Endodermal cell (in vitro differentiated cells): ENCODE measurements around the gene LCN6. TPM values are rescaled to one million over a fixed set of nuclear protein-coding genes. Genes with fewer than 3 reads are reported as not detected.
A peak's percentile ranks its signal among the peaks of the same experiment; 100 is the strongest.
"Not testable (repeated sequence)": the region's sequence is repeated elsewhere in the genome, so short reads cannot be mapped to it uniquely, and the experiment has no call there.

ENCODE experiments used
- DNase-seq: peaks from one replicate; pipeline ENCODE4 v3.0.0-alpha.2; 2017
- H3K27ac ChIP-seq: 2 replicates; pipeline ENCODE4 v1.5.1; 2013; ENCODE audit warnings: mild to moderate bottlenecking, low read depth, low read length, moderate library complexity
- H3K27me3 ChIP-seq: 2 replicates; pipeline ENCODE4 v1.6.1; 2013; ENCODE audit warnings: mild to moderate bottlenecking, low read length, moderate library complexity; ENCODE audit not compliant: insufficient read depth, control insufficient read depth, poor library complexity, severe bottlenecking
- H3K36me3 ChIP-seq: 2 replicates; pipeline ENCODE4 v1.7.0; 2013; ENCODE audit warnings: mild to moderate bottlenecking, low read length, moderate library complexity; ENCODE audit not compliant: control insufficient read depth, insufficient read depth
- H3K4me1 ChIP-seq: one replicate; pipeline ENCODE4 v1.7.0; 2013; ENCODE audit warnings: low read length; ENCODE audit not compliant: control insufficient read depth, insufficient read depth
- H3K4me3 ChIP-seq: 2 replicates; pipeline ENCODE4 v1.5.1; 2013; ENCODE audit warnings: mild to moderate bottlenecking, low read length, moderate library complexity
- H3K9ac ChIP-seq: 2 replicates; pipeline ENCODE4 v1.6.1; 2013; ENCODE audit warnings: mild to moderate bottlenecking, low read length, moderate library complexity; ENCODE audit not compliant: poor library complexity, severe bottlenecking; ENCODE audit errors: extremely low read depth
- H3K9me3 ChIP-seq: 2 replicates; pipeline ENCODE4 v1.6.1; 2013; ENCODE audit warnings: mild to moderate bottlenecking, low read length, moderate library complexity; ENCODE audit not compliant: control insufficient read depth
- H3K27ac Mint-ChIP-seq: 2 replicates; pipeline ENCODE4 v1.8.0; 2020; ENCODE audit warnings: mixed read lengths
- H3K27me3 Mint-ChIP-seq: 2 replicates; pipeline ENCODE4 v1.8.0; 2021; ENCODE audit warnings: mild to moderate bottlenecking, mixed read lengths; ENCODE audit not compliant: insufficient read depth
- H3K36me3 Mint-ChIP-seq: 2 replicates; pipeline ENCODE4 v1.8.0; 2020; ENCODE audit warnings: low read depth, mixed read lengths
- H3K4me1 Mint-ChIP-seq: 2 replicates; pipeline ENCODE4 v1.8.0; 2020; ENCODE audit warnings: mixed read lengths
- H3K4me3 Mint-ChIP-seq: 2 replicates; pipeline ENCODE4 v1.8.0; 2020; ENCODE audit warnings: mild to moderate bottlenecking, moderate library complexity, mixed read lengths
- H3K9me3 Mint-ChIP-seq: 2 replicates; pipeline ENCODE4 v1.8.0; 2020; ENCODE audit warnings: mild to moderate bottlenecking, mixed read lengths
- WGBS, 2 experiments: methylation state at CpG; one replicate each; pipeline versions ENCODE4 v1.1.5 to v1.1.7; 2013; ENCODE audit warnings: missing lambda C conversion rate in 2 of 2, mixed read lengths in 1 of 2; ENCODE audit not compliant: insufficient coverage in 1 of 2, insufficient read length in 1 of 2; 5-methylcytosine and 5-hydroxymethylcytosine counted together
- total RNA-seq, 2 donors: library from RNA; stranded (reverse); fragmentation: NEBNext Ultra II Directional in 1 of 2; extraction: Animal tissue kit (Norgen Biotek cat#: 25700) in 1 of 2; gene quantifications; 2 replicates in 1 of 2; 3 replicates in 1 of 2; pipeline ENCODE4 v1.2.1, GENCODE V29; 2021
- TF ChIP-seq, protein P1 (sequence below): fragments of 200-600 bp; sonication (generic); conservative IDR thresholded peaks from 2 replicates; pipeline ENCODE4 v1.5.0; 2021; ENCODE audit warnings: antibody characterized with exemption, mild to moderate bottlenecking

LCN6 gene
- total RNA-seq, 2 donors from 2014 or later, result not detected

DNA sequence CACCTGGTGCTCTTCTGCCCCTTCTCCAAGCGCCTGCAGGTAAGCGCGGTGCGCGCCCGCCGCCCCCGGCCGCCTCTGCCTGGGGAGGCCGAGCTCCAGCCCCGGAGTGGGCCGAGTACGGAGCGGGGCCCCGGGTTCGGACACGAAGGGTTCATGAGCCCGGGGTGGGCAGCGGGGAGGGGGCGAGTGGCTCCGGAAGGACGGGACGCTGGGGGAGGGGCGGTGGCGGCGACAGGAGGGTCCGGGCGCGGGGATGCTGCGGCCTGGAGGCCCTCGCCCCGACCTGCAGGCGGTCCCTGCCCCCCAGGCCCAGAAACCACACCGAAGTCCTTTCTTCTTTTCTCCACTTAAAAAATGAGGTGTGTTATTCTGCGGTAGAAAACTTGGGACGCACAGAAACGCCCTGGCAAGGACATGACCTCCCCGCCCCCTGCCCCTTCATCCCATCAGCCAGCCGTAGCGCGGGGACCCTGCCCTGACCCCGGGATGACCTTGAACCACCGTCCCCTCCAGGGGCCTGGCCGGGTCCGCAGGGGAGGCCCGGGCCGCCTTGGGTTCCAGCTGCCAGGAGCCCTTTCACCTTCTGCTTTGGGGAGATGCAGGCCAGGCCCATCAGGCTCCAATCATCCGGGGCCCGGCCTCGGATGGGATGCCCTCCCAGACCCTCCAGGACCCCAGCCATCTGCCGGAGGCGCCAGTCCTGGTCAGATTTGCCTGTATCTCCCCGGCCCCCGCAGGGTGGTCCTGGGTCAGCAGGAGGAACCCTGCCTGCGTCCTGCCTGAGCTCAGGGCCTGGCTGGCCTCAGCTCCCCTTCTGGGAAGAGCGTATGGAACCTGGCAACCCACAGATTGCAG is 35.4 kb downstream of the LCN6 start:
- H3K27ac Mint-ChIP-seq, result no peak overlapping the region
- TF ChIP-seq, protein P1, sequence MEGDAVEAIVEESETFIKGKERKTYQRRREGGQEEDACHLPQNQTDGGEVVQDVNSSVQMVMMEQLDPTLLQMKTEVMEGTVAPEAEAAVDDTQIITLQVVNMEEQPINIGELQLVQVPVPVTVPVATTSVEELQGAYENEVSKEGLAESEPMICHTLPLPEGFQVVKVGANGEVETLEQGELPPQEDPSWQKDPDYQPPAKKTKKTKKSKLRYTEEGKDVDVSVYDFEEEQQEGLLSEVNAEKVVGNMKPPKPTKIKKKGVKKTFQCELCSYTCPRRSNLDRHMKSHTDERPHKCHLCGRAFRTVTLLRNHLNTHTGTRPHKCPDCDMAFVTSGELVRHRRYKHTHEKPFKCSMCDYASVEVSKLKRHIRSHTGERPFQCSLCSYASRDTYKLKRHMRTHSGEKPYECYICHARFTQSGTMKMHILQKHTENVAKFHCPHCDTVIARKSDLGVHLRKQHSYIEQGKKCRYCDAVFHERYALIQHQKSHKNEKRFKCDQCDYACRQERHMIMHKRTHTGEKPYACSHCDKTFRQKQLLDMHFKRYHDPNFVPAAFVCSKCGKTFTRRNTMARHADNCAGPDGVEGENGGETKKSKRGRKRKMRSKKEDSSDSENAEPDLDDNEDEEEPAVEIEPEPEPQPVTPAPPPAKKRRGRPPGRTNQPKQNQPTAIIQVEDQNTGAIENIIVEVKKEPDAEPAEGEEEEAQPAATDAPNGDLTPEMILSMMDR, result no peak
- H3K9me3 Mint-ChIP-seq, result no peaks in the 10 kb centered on the region
- no peaks in the 10 kb centered on the region for H3K36me3 ChIP-seq
- 10 to 17% methylated on average over 18 to 56 of the region's 56 CpGs for WGBS, 2 experiments
- peak overlapping the region; percentile 58 for H3K4me3 Mint-ChIP-seq
- no peaks in the 10 kb centered on the region for H3K9me3 ChIP-seq
- H3K27me3 ChIP-seq, result peaks cover 17% of the 10 kb centered on the region
- peaks cover 5% of the 10 kb centered on the region for H3K36me3 Mint-ChIP-seq
- H3K9ac ChIP-seq, result peak overlapping the region; percentile 44
- no peaks in the 10 kb centered on the region for H3K4me1 ChIP-seq
- H3K4me1 Mint-ChIP-seq, result peaks cover 2% of the 10 kb centered on the region
- H3K4me3 ChIP-seq, result peak overlapping the region; percentile 79
- H3K27me3 Mint-ChIP-seq, result peaks cover 10% of the 10 kb centered on the region
- no peak overlapping the region for H3K27ac ChIP-seq
- peak; percentile 68 for DNase-seq

DNA sequence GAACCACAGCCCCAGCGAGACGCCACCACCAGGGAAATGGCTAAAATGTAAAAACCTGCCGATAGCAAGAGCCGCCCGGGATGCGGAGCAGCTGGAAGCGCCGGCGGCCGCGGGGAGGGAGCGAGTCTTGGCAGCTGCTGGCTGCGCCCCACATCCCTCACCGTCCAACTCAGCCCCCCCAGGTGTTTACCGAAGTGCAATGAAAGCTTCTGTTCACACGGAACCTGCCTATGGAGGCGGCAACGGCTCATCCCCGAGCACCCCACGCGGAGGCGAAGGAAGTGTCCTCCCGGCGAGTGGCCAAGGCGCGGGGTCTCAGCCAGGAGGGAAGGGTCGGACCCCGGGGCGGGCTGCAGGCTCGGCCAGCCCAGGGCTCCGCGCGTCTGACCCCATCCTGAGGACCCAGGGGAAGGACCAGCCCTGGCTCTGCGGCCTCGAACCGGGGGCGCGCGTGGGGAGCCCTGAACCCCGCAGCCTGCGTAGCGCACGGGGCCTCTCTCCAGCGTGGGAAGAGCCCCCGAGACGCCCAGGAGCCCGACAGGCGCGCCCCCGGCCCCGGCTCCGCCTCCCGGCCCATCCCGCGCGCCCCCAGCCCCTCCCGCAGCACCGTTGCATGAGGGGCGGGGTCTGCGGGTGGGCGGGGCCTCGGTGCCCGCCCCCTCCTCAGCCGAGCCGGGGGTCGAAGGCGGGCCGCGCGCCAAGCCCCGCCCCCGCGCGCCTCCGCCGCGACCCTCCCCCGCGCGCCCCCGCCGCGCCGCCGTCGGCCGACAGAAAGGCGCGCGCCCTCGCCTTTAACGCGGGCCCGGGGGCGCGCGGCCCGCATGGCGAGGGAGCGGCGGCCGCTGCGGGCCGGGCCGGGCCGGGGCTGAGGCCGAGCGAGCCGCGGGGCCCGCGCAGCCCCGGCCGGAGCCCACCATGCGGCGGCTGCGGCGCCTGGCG is 36.3 kb downstream of the LCN6 start, which contains the start of gene DIPK1B:
Gene DIPK1B (plus strand): TSS at position 822 of the 939 bp plus-strand sequence. CDS start 94 bp downstream, at position 916.
- no peak within 1 kb of the TSS for H3K27ac ChIP-seq
- no peaks in the 10 kb centered on the region for H3K9me3 ChIP-seq
- peak; percentile 88 for DNase-seq
- WGBS, 2 experiments, result 1 to 2% methylated on average over 38 to 119 of the region's 119 CpGs
- peak within 1 kb of the TSS; percentile 81 for H3K4me3 ChIP-seq
- peak within 1 kb of the TSS; percentile 44 for H3K9ac ChIP-seq
- Mint-ChIP-seq H3K36me3 (peaks cover 5% of the 10 kb centered on the region), H3K4me1 (peaks cover 2% of the 10 kb centered on the region), H3K27ac (no peak within 1 kb of the TSS), H3K27me3 (peaks cover 10% of the 10 kb centered on the region), H3K9me3 (no peaks in the 10 kb centered on the region), H3K4me3 (peak within 1 kb of the TSS; percentile 58)
- TF ChIP-seq, protein P1, result peak; percentile 20
- H3K36me3 ChIP-seq, result no peaks in the 10 kb centered on the region
- H3K4me1 ChIP-seq, result no peaks in the 10 kb centered on the region
- peaks cover 17% of the 10 kb centered on the region for H3K27me3 ChIP-seq

DNA sequence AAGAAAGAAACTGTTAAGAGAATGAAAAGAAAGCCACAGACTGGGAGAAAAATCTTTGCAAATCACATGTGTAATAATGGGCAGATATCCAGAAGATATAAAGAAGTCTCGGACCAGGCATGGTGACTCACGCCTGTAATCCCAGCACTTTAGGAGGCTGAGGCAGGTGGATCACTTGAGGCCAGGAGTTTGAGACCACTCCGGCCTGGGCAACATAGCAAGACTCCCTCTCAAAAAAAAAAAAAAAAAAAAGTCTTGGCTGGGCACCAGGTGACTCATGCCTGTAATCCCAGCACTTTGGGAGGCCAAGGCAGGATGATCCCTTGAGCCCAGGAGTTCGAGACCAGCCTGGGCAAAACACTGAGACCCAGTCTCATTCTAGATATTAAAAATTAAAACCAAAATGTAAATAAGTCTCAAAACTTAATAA is 37.1 kb downstream of the LCN6 start:
- H3K27me3 Mint-ChIP-seq, result peaks cover 10% of the 10 kb centered on the region
- not testable (repeated sequence) for H3K36me3 Mint-ChIP-seq, H3K4me1 ChIP-seq, H3K9me3 Mint-ChIP-seq, H3K27ac ChIP-seq, DNase-seq, H3K36me3 ChIP-seq, H3K4me1 Mint-ChIP-seq, H3K27ac Mint-ChIP-seq, H3K9ac ChIP-seq, H3K9me3 ChIP-seq
- Histone ChIP-seq H3K4me3 (peak overlapping the region; percentile 81), H3K27me3 (peaks cover 17% of the 10 kb centered on the region)
- peak overlapping the region; percentile 55 for H3K4me3 Mint-ChIP-seq
- WGBS, 2 experiments, result 93 to 96% methylated on average over 2 to 4 of the region's 4 CpGs
